Right lung (tissue), 5 donors: ENCODE data around the gene IL4. TPM values are rescaled to one million over a fixed set of nuclear protein-coding genes. Genes with fewer than 3 reads are reported as not detected.

ENCODE experiments used
- DNase-seq, 2 donors: peaks; one replicate each; pipeline ENCODE4 v3.0.0-alpha.2; 2013
- polyA plus RNA-seq, 5 donors: library from polyadenylated mRNA; unstranded; fragments of 120-200 nt; gene quantifications; one replicate each; pipeline versions ENCODE4 v1.2.1 to v1.2.3, GENCODE V29; 2013; ENCODE audit warnings: inconsistent platforms in 1 of 5, low replicate concordance in 1 of 5; ENCODE audit not compliant: insufficient read length in 5 of 5, insufficient read depth in 1 of 5

Gene IL4
- polyA plus RNA-seq, 5 donors = 0.35 to 0.48 TPM; not detected in 3

GRCh38 chr5:132657676-132658380 is 16.0 kb upstream of the IL4 start, which contains the start of gene IL13:
Gene IL13, plus strand, starts transcription at chr5:132658173. Its CDS starts 14 bp downstream, at chr5:132658187.
- no peak for DNase-seq

- no peak for DNase-seq
These were observed 15.1 kb upstream of the IL4 start for GRCh38 chr5:132658381-132659302.

- DNase-seq = no peak
These were observed 13.9 kb upstream of the IL4 start for GRCh38 chr5:132659598-132660493.

- no peak for DNase-seq
These were observed 12.4 kb upstream of the IL4 start for GRCh38 chr5:132661231-132662003.

GRCh38 chr5:132662004-132662401 is 11.8 kb upstream of the IL4 start:
- no peak for DNase-seq

- DNase-seq = no peak
These were observed 10.6 kb upstream of the IL4 start for GRCh38 chr5:132662925-132663770.

- no peak for DNase-seq
These were observed 9.8 kb upstream of the IL4 start for GRCh38 chr5:132663771-132664695.

GRCh38 chr5:132664696-132665209 is 9.0 kb upstream of the IL4 start:
- DNase-seq = no peak

- DNase-seq = no peak
These were observed 8.2 kb upstream of the IL4 start for GRCh38 chr5:132665574-132666080.

GRCh38 chr5:132666310-132667123 is 7.3 kb upstream of the IL4 start:
- no peak for DNase-seq

- DNase-seq = no peak
These were observed 6.5 kb upstream of the IL4 start for GRCh38 chr5:132667309-132667708.

GRCh38 chr5:132667761-132668705 is 5.8 kb upstream of the IL4 start:
- DNase-seq = no peak

- no peak for DNase-seq
These were observed 4.9 kb upstream of the IL4 start for GRCh38 chr5:132668706-132669454.

GRCh38 chr5:132669455-132669820 is 4.4 kb upstream of the IL4 start:
- DNase-seq = no peak
